Vagina (tissue), 2 donors: ENCODE data around the gene HS6ST3.

Experiments used
- CTCF ChIP-seq, 3 experiments: fragments of 450-650 bp in 2 of 3; fragments of 200-600 bp in 1 of 3; sonication (generic) in 1 of 3; IDR thresholded peaks; one replicate each; pipeline ENCODE4 v1.5.1; 2017 to 2019; ENCODE audit warnings: antibody characterized with exemption in 3 of 3, mild to moderate bottlenecking in 2 of 3, moderate library complexity in 2 of 3
- POLR2AphosphoS5 ChIP-seq, 2 donors: sonication (generic); formaldehyde crosslinking; IDR thresholded peaks; one replicate each; pipeline ENCODE4 v1.9.0; 2017; ENCODE audit warnings: antibody characterized with exemption in 2 of 2, mild to moderate bottlenecking in 2 of 2, low read depth in 1 of 2; ENCODE audit not compliant: insufficient read depth in 1 of 2

GRCh38 chr13:96553796-96554195 lies 463.9 kb downstream of the HS6ST3 start:
- TF ChIP-seq CTCF (IDR thresholded peaks at IDR 0.05) (no peak), POLR2AphosphoS5 (IDR thresholded peaks at IDR 0.05; ENCODE audit: insufficient read depth in 1 of 2, low read depth in 1 of 2) (no peak)
